Ishikawa (cell line): ENCODE results near the gene C19orf81.

ENCODE experiments used
- EP300 ChIP-seq: IDR thresholded peaks from 2 replicates; pipeline ENCODE4 v1.6.1; 2012; ENCODE audit warnings: borderline replicate concordance
- MAX ChIP-seq: IDR thresholded peaks from 2 replicates; pipeline ENCODE4 v1.6.1; 2012
- RAD21 ChIP-seq: IDR thresholded peaks from 2 replicates; pipeline ENCODE4 v1.6.1; 2012; ENCODE audit warnings: low read depth
- REST ChIP-seq: IDR thresholded peaks from 2 replicates; pipeline ENCODE4 v1.6.1; 2012; ENCODE audit warnings: low read depth, mild to moderate bottlenecking
- TAF1 ChIP-seq: IDR thresholded peaks from 2 replicates; pipeline ENCODE4 v1.6.1; 2012; ENCODE audit warnings: low read depth, mild to moderate bottlenecking
- USF1 ChIP-seq: IDR thresholded peaks from 2 replicates; pipeline ENCODE4 v1.6.1; 2012
- YY1 ChIP-seq: IDR thresholded peaks from 2 replicates; pipeline ENCODE4 v1.6.1; 2012; ENCODE audit warnings: low read depth
- ZBTB7A ChIP-seq: IDR thresholded peaks from 2 replicates; pipeline ENCODE4 v1.6.1; 2012; ENCODE audit warnings: low read depth

GRCh38 chr19:50678323-50678722 lies 29.1 kb downstream of the C19orf81 start:
- TF ChIP-seq REST (no peak), RAD21 (no peak), EP300 (no peak), TAF1 (no peak), MAX (no peak), YY1 (no peak), ZBTB7A (no peak), USF1 (no peak)
